ENCODE measurements around the gene AP5B1. TPM values are rescaled to one million over a fixed set of nuclear protein-coding genes. Genes with fewer than 3 reads are reported as not detected.

Gene AP5B1
- total RNA-seq, 4 donors from 2014 or later, result 2.4 to 17.1 (median 5.7) TPM

GRCh38 chr11:65791719-65792213 lies 11.0 kb upstream of the AP5B1 start:
- TF ChIP-seq POLR2A (IDR thresholded peaks at IDR 0.05), result no peak
- TF ChIP-seq, protein P1, sequence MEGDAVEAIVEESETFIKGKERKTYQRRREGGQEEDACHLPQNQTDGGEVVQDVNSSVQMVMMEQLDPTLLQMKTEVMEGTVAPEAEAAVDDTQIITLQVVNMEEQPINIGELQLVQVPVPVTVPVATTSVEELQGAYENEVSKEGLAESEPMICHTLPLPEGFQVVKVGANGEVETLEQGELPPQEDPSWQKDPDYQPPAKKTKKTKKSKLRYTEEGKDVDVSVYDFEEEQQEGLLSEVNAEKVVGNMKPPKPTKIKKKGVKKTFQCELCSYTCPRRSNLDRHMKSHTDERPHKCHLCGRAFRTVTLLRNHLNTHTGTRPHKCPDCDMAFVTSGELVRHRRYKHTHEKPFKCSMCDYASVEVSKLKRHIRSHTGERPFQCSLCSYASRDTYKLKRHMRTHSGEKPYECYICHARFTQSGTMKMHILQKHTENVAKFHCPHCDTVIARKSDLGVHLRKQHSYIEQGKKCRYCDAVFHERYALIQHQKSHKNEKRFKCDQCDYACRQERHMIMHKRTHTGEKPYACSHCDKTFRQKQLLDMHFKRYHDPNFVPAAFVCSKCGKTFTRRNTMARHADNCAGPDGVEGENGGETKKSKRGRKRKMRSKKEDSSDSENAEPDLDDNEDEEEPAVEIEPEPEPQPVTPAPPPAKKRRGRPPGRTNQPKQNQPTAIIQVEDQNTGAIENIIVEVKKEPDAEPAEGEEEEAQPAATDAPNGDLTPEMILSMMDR (IDR thresholded peaks at IDR 0.05), result no peak
- peaks cover 0 to 17% of the 10 kb centered on the region in 2 donors for H3K27me3 ChIP-seq
- H3K36me3 ChIP-seq, result no peaks in the 10 kb centered on the region
- intact Hi-C loops (cut with DNase I; ENCODE audit: low total_unique reads), result no loop called here
- H3K4me1 ChIP-seq, result no peaks in the 10 kb centered on the region
- DNase-seq, result no peak
- no peak overlapping the region for H3K27ac ChIP-seq
- no peak overlapping the region for H3K4me3 ChIP-seq
- H3K9me3 ChIP-seq, result no peaks in the 10 kb centered on the region

DNA sequence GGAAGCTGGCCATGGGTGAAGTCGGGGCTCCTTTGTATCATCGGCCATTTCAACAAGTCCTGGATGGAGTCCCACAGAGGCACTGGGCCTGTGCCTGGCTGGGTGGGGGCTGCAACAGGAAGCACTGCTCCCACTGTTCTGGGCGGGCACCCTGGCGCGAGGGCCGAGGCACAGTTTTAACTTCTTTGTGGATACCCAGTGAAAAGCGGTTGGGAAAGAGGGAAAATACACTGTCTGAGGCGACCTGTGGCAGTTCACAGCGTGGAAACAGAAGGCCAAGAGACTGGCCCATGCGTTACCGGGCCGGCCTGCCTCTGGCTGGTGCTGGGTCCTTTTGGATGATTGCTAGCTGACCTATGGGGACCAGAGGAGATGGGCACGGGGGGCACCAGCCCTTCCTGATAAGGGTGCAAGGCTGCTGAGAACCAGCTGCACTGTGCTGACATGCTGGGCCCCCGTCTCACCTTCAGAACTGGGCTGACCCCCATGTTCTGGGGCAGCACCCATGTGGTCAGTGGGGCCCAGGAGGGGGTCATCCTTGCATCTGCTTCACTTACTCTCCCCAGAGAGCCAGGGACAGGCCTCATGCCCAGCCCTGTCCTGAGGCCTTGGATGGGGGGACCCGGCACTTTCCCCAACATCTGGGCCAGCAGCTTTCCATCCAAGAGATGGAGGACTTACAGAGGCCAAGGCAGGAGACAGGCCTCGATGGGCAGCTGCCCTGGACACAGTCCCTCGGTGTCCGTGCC lies 10.3 kb upstream of the AP5B1 start:
- Histone ChIP-seq H3K4me3 (no peak overlapping the region), H3K27ac (no peak overlapping the region), H3K36me3 (no peaks in the 10 kb centered on the region), H3K9me3 (no peaks in the 10 kb centered on the region), H3K4me1 (peaks cover 0 to 6% of the 10 kb centered on the region in 2 donors), H3K27me3 (peaks cover 2 to 23% of the 10 kb centered on the region in 2 donors)
- intact Hi-C loops (cut with DNase I; ENCODE audit: low total_unique reads), result no loop called here
- DNase-seq, result no peak
- no peak for TF ChIP-seq POLR2A (IDR thresholded peaks at IDR 0.05)
- TF ChIP-seq, protein P1 (IDR thresholded peaks at IDR 0.05), result no peak

DNA sequence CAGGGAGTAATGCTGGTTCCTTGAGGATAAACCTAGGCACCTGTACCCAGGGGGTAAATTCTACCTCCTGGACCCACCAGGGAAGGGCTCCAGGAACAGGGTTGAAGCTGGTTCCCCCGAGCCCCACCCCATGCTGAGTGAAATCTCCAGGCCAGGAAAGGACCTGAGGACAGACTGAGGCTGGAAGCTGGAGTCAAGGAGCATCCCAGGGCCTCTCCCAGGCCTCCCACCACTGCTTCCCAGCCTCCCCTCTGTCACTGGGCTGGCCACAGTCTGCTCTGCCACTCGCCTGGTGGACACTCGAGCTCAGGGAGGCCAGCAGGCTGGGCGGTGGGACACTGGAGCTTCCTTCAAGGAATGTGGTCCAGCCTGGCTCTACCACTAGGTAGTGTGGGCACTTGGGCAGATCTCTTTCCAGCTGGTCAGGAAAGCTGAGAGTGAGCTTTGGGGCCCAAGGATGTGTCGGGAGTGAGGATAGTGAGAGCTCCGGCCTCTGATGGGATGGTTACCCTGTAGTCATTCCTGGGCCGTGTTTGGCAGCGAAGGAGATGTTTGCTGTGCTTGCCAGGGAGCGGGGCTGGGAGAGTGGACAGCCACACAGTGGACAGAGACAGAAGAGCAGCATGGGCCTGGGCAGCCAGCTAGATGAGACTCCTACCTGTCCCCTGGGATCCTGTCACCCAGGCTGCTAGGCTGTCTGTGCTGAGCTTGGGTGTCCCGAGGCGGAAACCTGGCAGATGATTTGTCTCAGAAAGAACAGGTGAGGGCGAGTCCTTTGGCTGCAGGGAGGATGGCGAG lies 9.5 kb upstream of the AP5B1 start:
- no peak for DNase-seq
- Histone ChIP-seq H3K9me3 (no peaks in the 10 kb centered on the region), H3K27me3 (peaks cover 7 to 27% of the 10 kb centered on the region in 2 donors), H3K4me1 (peaks cover 0 to 8% of the 10 kb centered on the region in 2 donors), H3K27ac (no peak overlapping the region), H3K36me3 (no peaks in the 10 kb centered on the region), H3K4me3 (no peak overlapping the region)
- intact Hi-C loops (cut with DNase I; ENCODE audit: low total_unique reads), result no loop called here
- TF ChIP-seq, protein P1 (IDR thresholded peaks at IDR 0.05), result no peak
- TF ChIP-seq POLR2A (IDR thresholded peaks at IDR 0.05), result no peak

DNA sequence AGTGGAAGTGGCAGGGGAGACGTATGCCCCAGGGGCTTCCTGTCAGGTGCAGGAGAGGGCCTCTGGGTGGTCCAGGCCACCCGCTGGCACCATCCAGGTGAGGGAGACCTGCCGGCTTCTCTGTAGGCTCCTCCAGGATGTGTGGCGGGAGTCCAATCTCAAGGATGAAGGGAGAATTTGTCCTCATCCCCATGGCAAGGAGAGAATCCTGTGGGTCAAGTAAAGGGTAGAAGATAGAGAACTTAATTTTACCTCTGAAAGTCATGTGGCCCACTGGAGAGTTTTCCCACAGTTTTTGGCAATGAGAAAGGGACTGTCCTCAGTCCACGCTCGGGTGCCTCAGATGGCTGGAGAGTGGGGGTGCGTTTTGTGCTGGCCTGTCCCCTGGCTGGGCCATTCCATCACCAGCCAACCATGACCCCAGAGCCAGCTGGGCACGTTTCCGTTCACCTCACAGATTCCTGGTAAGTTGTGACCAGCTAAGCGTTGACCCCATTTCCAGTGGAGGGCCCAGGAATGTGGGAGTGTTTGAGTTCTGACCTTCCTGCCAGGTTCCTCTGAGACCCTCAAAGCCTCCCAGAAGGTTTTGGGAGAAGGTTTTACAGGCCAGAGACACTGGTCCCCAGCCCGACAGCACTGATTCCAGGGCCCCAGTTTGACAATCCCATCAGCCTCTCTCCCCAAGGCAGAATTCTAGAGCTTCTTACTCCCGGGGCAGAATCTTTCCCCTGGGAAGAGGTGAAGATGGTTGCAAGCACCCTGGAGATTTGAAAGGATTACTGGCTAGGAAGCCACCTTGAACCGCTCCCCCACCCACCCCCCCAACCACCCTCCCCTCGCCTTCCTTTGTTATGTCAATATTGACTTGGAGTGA lies 8.7 kb upstream of the AP5B1 start:
- TF ChIP-seq, protein P1 (IDR thresholded peaks at IDR 0.05), result no peak
- no peak for TF ChIP-seq POLR2A (IDR thresholded peaks at IDR 0.05)

More for the DNA sequence above, 8.7 kb upstream of the AP5B1 start:
- no peaks in the 10 kb centered on the region for H3K9me3 ChIP-seq
- peaks cover 10 to 27% of the 10 kb centered on the region in 2 donors for H3K27me3 ChIP-seq
- no peaks in the 10 kb centered on the region for H3K36me3 ChIP-seq
- intact Hi-C loops (cut with DNase I; ENCODE audit: low total_unique reads), result no loop called here
- H3K27ac ChIP-seq, result no peak overlapping the region
- H3K4me1 ChIP-seq, result peaks cover 0 to 8% of the 10 kb centered on the region in 2 donors
- H3K4me3 ChIP-seq, result no peak overlapping the region
- no peak for DNase-seq
